Measurements from ENCODE around the gene MCM6. TPM values are rescaled to one million over a fixed set of nuclear protein-coding genes. Genes with fewer than 3 reads are reported as not detected.
"Not testable (repeated sequence)": the region's sequence is repeated elsewhere in the genome, so short reads cannot be mapped to it uniquely, and the experiment has no call there.

Gene MCM6
- total and polyA plus RNA-seq, 5 donors from 2014 or later = 15.6 to 27.7 (median 18.3) TPM

GRCh38 chr2:135820003-135820618 lies 56.1 kb downstream of the MCM6 start:
- Mint-ChIP-seq H3K36me3 (peaks cover 8% of the 10 kb centered on the region), H3K4me1 (peaks cover 0 to 34% (median 19%) of the 10 kb centered on the region in 4 donors), H3K27ac (peak overlapping the region in 2 of 3 donors; percentile 34 to 76), H3K27me3 (no peaks in the 10 kb centered on the region), H3K9me3 (peaks cover 0 to 12% (median 6%) of the 10 kb centered on the region in 7 donors), H3K4me3 (peak overlapping the region; percentile 25 to 71 (median 53))
- peaks cover 17% of the 10 kb centered on the region for H3K4me1 ChIP-seq (ENCODE audit: control insufficient read depth, insufficient read depth, low read length, poor library complexity, severe bottlenecking)
- peaks cover 0 to 8% of the 10 kb centered on the region in 2 experiments for H3K9me3 ChIP-seq (ENCODE audit: control insufficient read depth in 2 of 2, low read length in 2 of 2)
- no peaks in the 10 kb centered on the region for H3K27me3 ChIP-seq (ENCODE audit: control insufficient read depth, insufficient read depth, low read length)
- DNase-seq (peak in 2 of 3 donors; percentile 47 to 94), ATAC-seq (ENCODE audit: low read depth in 2 of 2) (peak; percentile 93 to 95)
- peak overlapping the region; percentile 43 for H3K27ac ChIP-seq (ENCODE audit: insufficient read depth, low read length, poor library complexity, severe bottlenecking)
- peak overlapping the region; percentile 49 for H3K4me3 ChIP-seq (ENCODE audit: low read depth, low read length)
- no peaks in the 10 kb centered on the region for H3K36me3 ChIP-seq (ENCODE audit: control insufficient read depth, insufficient read depth, low read length)

GRCh38 chr2:135818937-135819610 lies 57.2 kb downstream of the MCM6 start:
- H3K4me1 ChIP-seq (ENCODE audit: control insufficient read depth, insufficient read depth, low read length, poor library complexity, severe bottlenecking) = peaks cover 17% of the 10 kb centered on the region
- no peaks in the 10 kb centered on the region for H3K36me3 ChIP-seq (ENCODE audit: control insufficient read depth, insufficient read depth, low read length)
- ATAC-seq (ENCODE audit: low read depth in 2 of 2) (no peak), DNase-seq (peak in 1 of 3 donors; percentile 73)
- no peak overlapping the region for H3K27ac ChIP-seq (ENCODE audit: insufficient read depth, low read length, poor library complexity, severe bottlenecking)
- H3K4me3 ChIP-seq (ENCODE audit: low read depth, low read length) = no peak overlapping the region
- H3K27me3 ChIP-seq (ENCODE audit: control insufficient read depth, insufficient read depth, low read length) = no peaks in the 10 kb centered on the region
- H3K27ac Mint-ChIP-seq = no peak overlapping the region
- H3K4me3 Mint-ChIP-seq = no peak overlapping the region
- H3K27me3 Mint-ChIP-seq = no peaks in the 10 kb centered on the region
- peaks cover 0 to 8% of the 10 kb centered on the region in 2 experiments for H3K9me3 ChIP-seq (ENCODE audit: control insufficient read depth in 2 of 2, low read length in 2 of 2)
- peaks cover 0 to 12% (median 6%) of the 10 kb centered on the region in 7 donors for H3K9me3 Mint-ChIP-seq
- H3K36me3 Mint-ChIP-seq = peaks cover 8% of the 10 kb centered on the region
- H3K4me1 Mint-ChIP-seq = peaks cover 0 to 37% (median 19%) of the 10 kb centered on the region in 4 donors

DNA sequence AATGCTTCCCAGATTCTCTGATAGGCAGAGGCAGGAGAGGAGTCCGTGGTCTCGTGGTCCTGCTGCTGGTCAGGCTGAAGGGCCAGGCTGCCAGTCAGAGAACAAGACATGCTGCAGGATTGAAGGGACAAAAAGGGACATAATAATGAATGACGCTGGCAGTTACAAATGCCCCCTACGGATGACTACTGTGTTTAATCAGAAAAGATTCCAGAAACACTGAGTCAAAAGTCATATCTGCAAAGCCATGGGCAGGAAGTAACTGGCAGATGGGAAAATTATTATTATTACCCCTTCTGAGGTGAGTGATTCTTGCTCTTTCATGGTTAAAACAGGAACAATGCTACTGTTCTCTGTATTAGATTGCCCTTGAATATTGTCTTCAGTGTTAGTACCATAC lies 58.3 kb downstream of the MCM6 start:
- ATAC-seq (ENCODE audit: low read depth in 2 of 2) = no peak
- no peak overlapping the region for H3K27ac ChIP-seq (ENCODE audit: insufficient read depth, low read length, poor library complexity, severe bottlenecking)

DNA sequence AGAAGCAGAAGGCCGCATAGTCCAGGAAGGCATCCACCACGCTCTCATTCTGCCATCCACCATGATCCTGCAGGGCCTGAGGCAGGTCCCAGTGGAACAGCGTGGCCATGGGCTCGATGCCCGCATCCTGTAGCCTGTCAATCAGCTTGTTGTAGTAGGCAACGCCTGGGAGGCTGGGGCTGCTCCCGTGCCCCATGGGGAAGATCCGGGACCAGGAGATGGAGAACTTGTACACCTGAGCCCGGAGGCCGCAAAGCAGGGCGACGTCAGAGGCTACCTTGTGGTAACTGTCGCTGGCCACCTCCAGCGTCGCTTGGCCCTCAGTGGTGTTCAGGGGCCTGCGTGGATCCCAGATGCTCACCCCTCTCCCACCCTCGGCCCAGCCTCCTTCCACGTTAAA lies 58.8 kb downstream of the MCM6 start:
- Histone ChIP-seq H3K9me3 (ENCODE audit: control insufficient read depth in 2 of 2, low read length in 2 of 2) (peaks cover 0 to 3% of the 10 kb centered on the region in 2 experiments), H3K27me3 (ENCODE audit: control insufficient read depth, insufficient read depth, low read length) (no peaks in the 10 kb centered on the region), H3K4me1 (ENCODE audit: control insufficient read depth, insufficient read depth, low read length, poor library complexity, severe bottlenecking) (peaks cover 17% of the 10 kb centered on the region), H3K4me3 (ENCODE audit: low read depth, low read length) (no peak overlapping the region), H3K36me3 (ENCODE audit: control insufficient read depth, insufficient read depth, low read length) (no peaks in the 10 kb centered on the region), H3K27ac (ENCODE audit: insufficient read depth, low read length, poor library complexity, severe bottlenecking) (no peak overlapping the region)
- no peak for DNase-seq
- Mint-ChIP-seq H3K27me3 (no peaks in the 10 kb centered on the region), H3K36me3 (no peaks in the 10 kb centered on the region), H3K4me3 (no peak overlapping the region), H3K9me3 (peaks cover 0 to 7% (median 2%) of the 10 kb centered on the region in 7 donors), H3K4me1 (peaks cover 0 to 37% (median 19%) of the 10 kb centered on the region in 4 donors), H3K27ac (no peak overlapping the region)
- ATAC-seq (ENCODE audit: low read depth in 2 of 2) = no peak

More for the DNA sequence above, 58.3 kb downstream of the MCM6 start:
- H3K4me1 Mint-ChIP-seq = peaks cover 0 to 37% (median 19%) of the 10 kb centered on the region in 4 donors
- DNase-seq = no peak
- Histone ChIP-seq H3K9me3 (ENCODE audit: control insufficient read depth in 2 of 2, low read length in 2 of 2) (peaks cover 0 to 8% of the 10 kb centered on the region in 2 experiments), H3K4me1 (ENCODE audit: control insufficient read depth, insufficient read depth, low read length, poor library complexity, severe bottlenecking) (peaks cover 17% of the 10 kb centered on the region), H3K36me3 (ENCODE audit: control insufficient read depth, insufficient read depth, low read length) (no peaks in the 10 kb centered on the region), H3K4me3 (ENCODE audit: low read depth, low read length) (no peak overlapping the region), H3K27me3 (ENCODE audit: control insufficient read depth, insufficient read depth, low read length) (no peaks in the 10 kb centered on the region)
- no peak overlapping the region for H3K4me3 Mint-ChIP-seq
- H3K27ac Mint-ChIP-seq = no peak overlapping the region
- peaks cover 3% of the 10 kb centered on the region for H3K36me3 Mint-ChIP-seq
- no peaks in the 10 kb centered on the region for H3K27me3 Mint-ChIP-seq
- H3K9me3 Mint-ChIP-seq = peaks cover 2 to 8% (median 3%) of the 10 kb centered on the region in 7 donors

- H3K27ac ChIP-seq (ENCODE audit: insufficient read depth, low read length, poor library complexity, severe bottlenecking) = no peak overlapping the region
- H3K27me3 ChIP-seq (ENCODE audit: control insufficient read depth, insufficient read depth, low read length) = no peaks in the 10 kb centered on the region
- no peak for DNase-seq
- ATAC-seq (ENCODE audit: low read depth in 2 of 2) = no peak
- Mint-ChIP-seq H3K27ac (no peak overlapping the region), H3K4me3 (no peak overlapping the region), H3K27me3 (no peaks in the 10 kb centered on the region), H3K9me3 (peaks cover 0 to 3% (median 0%) of the 10 kb centered on the region in 7 donors), H3K36me3 (no peaks in the 10 kb centered on the region), H3K4me1 (peaks cover 0 to 21% (median 10%) of the 10 kb centered on the region in 4 donors)
- peaks cover 13% of the 10 kb centered on the region for H3K4me1 ChIP-seq (ENCODE audit: control insufficient read depth, insufficient read depth, low read length, poor library complexity, severe bottlenecking)
- H3K4me3 ChIP-seq (ENCODE audit: low read depth, low read length) = no peak overlapping the region
- H3K9me3 ChIP-seq (ENCODE audit: control insufficient read depth in 2 of 2, low read length in 2 of 2) = no peaks in the 10 kb centered on the region
- H3K36me3 ChIP-seq (ENCODE audit: control insufficient read depth, insufficient read depth, low read length) = no peaks in the 10 kb centered on the region
Measured at GRCh38 chr2:135815269-135815668, 61.0 kb downstream of the MCM6 start.

DNA sequence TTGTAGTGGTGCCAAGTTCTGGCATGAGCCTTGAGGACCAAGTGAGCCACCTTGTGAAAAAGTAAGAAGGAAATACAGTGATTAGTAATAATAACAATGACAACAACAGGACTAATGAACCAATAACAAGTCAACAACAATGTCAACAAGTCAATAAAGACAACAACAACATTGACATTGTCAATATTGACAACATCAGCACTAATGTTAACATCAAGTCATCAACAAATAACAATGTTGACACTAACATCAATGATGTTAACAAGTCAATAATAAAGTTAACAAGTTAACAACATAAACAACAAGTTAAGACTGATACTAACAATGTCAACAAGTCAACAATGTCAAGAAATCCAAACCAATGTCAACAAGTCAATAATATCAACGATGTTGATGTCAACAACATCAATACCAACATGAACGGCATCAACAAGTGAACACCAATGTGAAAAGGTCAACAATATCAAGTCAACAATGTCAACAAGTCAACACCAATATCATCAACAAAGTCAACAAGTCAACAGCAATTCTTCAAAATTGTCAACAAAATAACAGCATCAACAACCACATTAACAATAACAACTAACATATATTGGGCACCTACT lies 63.2 kb downstream of the MCM6 start:
- Mint-ChIP-seq H3K4me3 (peak overlapping the region in 1 of 4 donors; percentile 38), H3K9me3 (peaks cover 0 to 3% (median 0%) of the 10 kb centered on the region in 7 donors), H3K4me1 (peaks cover 0 to 7% (median under 1%) of the 10 kb centered on the region in 4 donors), H3K36me3 (no peaks in the 10 kb centered on the region), H3K27ac (no peak overlapping the region), H3K27me3 (no peaks in the 10 kb centered on the region)
- H3K36me3 ChIP-seq (ENCODE audit: control insufficient read depth, insufficient read depth, low read length) = no peaks in the 10 kb centered on the region
- ATAC-seq (ENCODE audit: low read depth in 2 of 2) (no peak), DNase-seq (no peak)
- no peak overlapping the region for H3K27ac ChIP-seq (ENCODE audit: insufficient read depth, low read length, poor library complexity, severe bottlenecking)
- no peaks in the 10 kb centered on the region for H3K4me1 ChIP-seq (ENCODE audit: control insufficient read depth, insufficient read depth, low read length, poor library complexity, severe bottlenecking)
- no peak overlapping the region for H3K4me3 ChIP-seq (ENCODE audit: low read depth, low read length)
- no peaks in the 10 kb centered on the region for H3K27me3 ChIP-seq (ENCODE audit: control insufficient read depth, insufficient read depth, low read length)
- no peaks in the 10 kb centered on the region for H3K9me3 ChIP-seq (ENCODE audit: control insufficient read depth in 2 of 2, low read length in 2 of 2)

DNA sequence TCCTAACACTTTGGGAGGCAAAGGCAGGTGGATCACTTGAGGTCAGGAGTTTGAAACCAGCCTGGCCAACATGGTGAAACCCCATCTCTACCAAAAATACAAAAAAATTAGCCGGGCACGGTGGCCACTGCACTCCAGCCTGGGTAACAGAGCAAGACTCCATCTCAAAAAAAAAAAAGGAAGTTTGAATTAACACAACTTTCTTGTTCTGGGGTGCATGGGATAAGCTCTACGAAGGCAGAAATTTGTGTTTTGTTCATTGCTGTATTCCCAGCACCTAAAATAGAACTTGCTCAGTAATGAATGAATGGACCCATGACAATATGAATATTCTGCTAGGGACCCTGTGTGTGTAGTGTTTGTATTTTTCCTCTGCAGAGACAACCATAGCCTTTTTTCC lies 68.4 kb downstream of the MCM6 start:
- H3K4me3 ChIP-seq (ENCODE audit: low read depth, low read length); H3K9me3 Mint-ChIP-seq; H3K27me3 ChIP-seq (ENCODE audit: control insufficient read depth, insufficient read depth, low read length); ATAC-seq (ENCODE audit: low read depth in 2 of 2); H3K9me3 ChIP-seq (ENCODE audit: control insufficient read depth in 2 of 2, low read length in 2 of 2); H3K27me3 Mint-ChIP-seq; DNase-seq; H3K36me3 Mint-ChIP-seq; H3K4me1 Mint-ChIP-seq; H3K4me3 Mint-ChIP-seq; H3K27ac ChIP-seq (ENCODE audit: insufficient read depth, low read length, poor library complexity, severe bottlenecking); H3K36me3 ChIP-seq (ENCODE audit: control insufficient read depth, insufficient read depth, low read length); H3K27ac Mint-ChIP-seq; H3K4me1 ChIP-seq (ENCODE audit: control insufficient read depth, insufficient read depth, low read length, poor library complexity, severe bottlenecking): not testable (repeated sequence)

All from CD4-positive, CD25-positive, alpha-beta regulatory T cell (primary cell).